Gastrocnemius medialis (tissue), 4 donors: ENCODE results near the gene SAP25. TPM values are rescaled to one million over a fixed set of nuclear protein-coding genes. Genes with fewer than 3 reads are reported as not detected.
"Not testable (repeated sequence)": the region's sequence is repeated elsewhere in the genome, so short reads cannot be mapped to it uniquely, and the experiment has no call there.

Source experiments
- ATAC-seq, 2 donors: fragments of 150-250 bp; one replicate each; pipeline ENCODE4 v1.9.1; 2016
- DNase-seq, 2 donors: peaks; one replicate each; pipeline ENCODE4 v3.0.0-alpha.2; 2019
- H3K27ac ChIP-seq, 4 donors: fragments of 200-600 bp; sonication (generic); 1 replicate in 1 of 4; 2 replicates in 3 of 4; pipeline ENCODE4 v1.5.1; 2016 to 2018; ENCODE audit warnings: mild to moderate bottlenecking in 2 of 4, moderate library complexity in 1 of 4
- H3K27me3 ChIP-seq, 3 donors: fragments of 200-600 bp; sonication (generic) in 2 of 3; 1 replicate in 1 of 3; 2 replicates in 2 of 3; pipeline versions ENCODE4 v1.5.1 to v1.6.0; 2016 to 2019; ENCODE audit warnings: mild to moderate bottlenecking in 1 of 3, moderate library complexity in 1 of 3
- H3K36me3 ChIP-seq, 2 donors: fragments of 200-600 bp; sonication (generic) in 1 of 2; one replicate each; pipeline ENCODE4 v1.5.1; 2017 to 2018
- H3K4me1 ChIP-seq, 2 donors: fragments of 200-600 bp; sonication (generic) in 1 of 2; one replicate each; pipeline ENCODE4 v1.5.1; 2016 to 2017; ENCODE audit warnings: mild to moderate bottlenecking in 2 of 2
- H3K4me3 ChIP-seq, 4 donors: fragments of 200-600 bp; sonication (generic) in 3 of 4; 1 replicate in 1 of 4; 2 replicates in 3 of 4; pipeline ENCODE4 v1.5.1; 2016 to 2019; ENCODE audit warnings: mild to moderate bottlenecking in 2 of 4
- H3K9me3 ChIP-seq, 3 donors: fragments of 200-600 bp; sonication (generic) in 2 of 3; 1 replicate in 1 of 3; 2 replicates in 2 of 3; pipeline ENCODE4 v1.5.1; 2016 to 2019
- POLR2A ChIP-seq, 2 donors: fragments of 450-650 bp; IDR thresholded peaks; one replicate each; pipeline ENCODE4 v1.6.1; 2017; ENCODE audit warnings: antibody characterized with exemption in 2 of 2, mild to moderate bottlenecking in 2 of 2, moderate library complexity in 2 of 2
- in situ Hi-C, 4 donors: fragments of 200-750 bp; cut with MboI; loops; one replicate each; pipeline versions ENCODE4 v1.15.0 to v1.8.0; 2017; ENCODE audit warnings: low sequenced_read_pairs in 4 of 4
- intact Hi-C: fragments of 100-400 bp; cut with DNase I; formaldehyde crosslinking; loops from one replicate; pipeline ENCODE4 v1.15.1; 2023; ENCODE audit warnings: low total_unique reads
- total RNA-seq, 4 donors: library from RNA; depleted of rRNA; stranded (reverse); fragments of >200 nt; gene quantifications; one replicate each; pipeline versions ENCODE4 v1.1.0 to v1.2.3, GENCODE V29; 2016
- TF ChIP-seq, protein P1 (sequence below), 5 experiments: fragments of 450-650 bp in 3 of 5; fragments of 200-600 bp in 2 of 5; sonication (generic) in 2 of 5; IDR thresholded peaks in 4 of 5; conservative IDR thresholded peaks in 1 of 5; 1 replicate in 4 of 5; 2 replicates in 1 of 5; pipeline ENCODE4 v1.5.1; 2016 to 2019; ENCODE audit warnings: antibody characterized with exemption in 5 of 5, mild to moderate bottlenecking in 3 of 5, moderate library complexity in 3 of 5

The SAP25 gene
- total RNA-seq, 4 donors from 2014 or later = 0.49 TPM; not detected in 3

DNA sequence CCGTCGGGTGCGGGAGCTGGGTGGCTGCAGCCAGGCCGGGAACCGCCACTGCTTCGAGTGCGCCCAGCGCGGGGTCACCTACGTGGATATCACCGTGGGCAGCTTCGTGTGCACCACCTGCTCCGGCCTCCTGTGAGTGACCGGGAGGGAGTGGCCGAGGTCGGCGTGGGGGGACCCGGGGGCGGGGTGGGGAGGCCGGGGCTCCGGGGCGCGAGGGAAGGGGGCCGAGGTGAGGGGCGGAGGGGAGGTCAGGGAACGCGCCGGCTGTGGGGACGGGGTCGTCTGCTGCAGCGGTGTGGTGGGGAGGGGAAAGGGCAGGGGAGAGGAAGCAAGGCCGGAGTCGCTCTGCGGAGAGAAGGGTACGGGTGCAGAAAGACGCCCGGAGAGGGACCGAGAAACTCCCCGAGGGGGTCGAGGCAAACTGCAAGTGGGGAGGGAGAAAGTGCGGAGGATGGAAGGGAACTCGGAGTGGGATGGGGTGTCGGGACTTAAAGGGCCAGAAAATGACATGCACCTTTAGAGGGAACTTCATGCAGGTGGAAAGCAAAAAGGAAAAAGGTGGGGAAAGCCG lies 34.2 kb downstream of the SAP25 start:
- intact Hi-C loops = loop anchor here (2.0 kb wide), 2 partner anchors 61 to 111 kb away; partner anchors contain the start of genes MEPCE, TSC22D4 and ZCWPW1
- TF ChIP-seq POLR2A (IDR thresholded peaks at IDR 0.05) = no peak
- TF ChIP-seq, protein P1, sequence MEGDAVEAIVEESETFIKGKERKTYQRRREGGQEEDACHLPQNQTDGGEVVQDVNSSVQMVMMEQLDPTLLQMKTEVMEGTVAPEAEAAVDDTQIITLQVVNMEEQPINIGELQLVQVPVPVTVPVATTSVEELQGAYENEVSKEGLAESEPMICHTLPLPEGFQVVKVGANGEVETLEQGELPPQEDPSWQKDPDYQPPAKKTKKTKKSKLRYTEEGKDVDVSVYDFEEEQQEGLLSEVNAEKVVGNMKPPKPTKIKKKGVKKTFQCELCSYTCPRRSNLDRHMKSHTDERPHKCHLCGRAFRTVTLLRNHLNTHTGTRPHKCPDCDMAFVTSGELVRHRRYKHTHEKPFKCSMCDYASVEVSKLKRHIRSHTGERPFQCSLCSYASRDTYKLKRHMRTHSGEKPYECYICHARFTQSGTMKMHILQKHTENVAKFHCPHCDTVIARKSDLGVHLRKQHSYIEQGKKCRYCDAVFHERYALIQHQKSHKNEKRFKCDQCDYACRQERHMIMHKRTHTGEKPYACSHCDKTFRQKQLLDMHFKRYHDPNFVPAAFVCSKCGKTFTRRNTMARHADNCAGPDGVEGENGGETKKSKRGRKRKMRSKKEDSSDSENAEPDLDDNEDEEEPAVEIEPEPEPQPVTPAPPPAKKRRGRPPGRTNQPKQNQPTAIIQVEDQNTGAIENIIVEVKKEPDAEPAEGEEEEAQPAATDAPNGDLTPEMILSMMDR (IDR thresholded peaks at IDR 0.05 in 4 of 5, conservative IDR thresholded peaks at IDR 0.05 in 1 of 5) = no peak
- no peak for DNase-seq
- H3K4me1 ChIP-seq = peaks cover 12 to 26% of the 10 kb centered on the region in 2 donors
- H3K4me3 ChIP-seq = peak overlapping the region; percentile 74 to 97 (median 82)
- no peak for ATAC-seq
- H3K27ac ChIP-seq = peak overlapping the region; percentile 60 to 85 (median 80)
- H3K36me3 ChIP-seq = no peaks in the 10 kb centered on the region
- no peaks in the 10 kb centered on the region for H3K9me3 ChIP-seq
- in situ Hi-C loops = loop anchor here in 1 of 4 donors (5.0 kb wide), 1 partner anchor 62 kb away; the partner anchor contains the start of gene TSC22D4
- H3K27me3 ChIP-seq = no peaks in the 10 kb centered on the region

- H3K4me3 ChIP-seq = peak within 1 kb of the TSS; percentile 74 to 97 (median 82)
- intact Hi-C loops = loop anchor here (1.0 to 2.0 kb wide), 4 partner anchors 47 to 134 kb away; partner anchors contain the start of genes FBXO24, GNB2, LRCH4 and MEPCE
Measured at GRCh38 chr7:100538654-100539435, 34.9 kb downstream of the SAP25 start, which contains the start of gene AGFG2. AGFG2 (plus strand) TSS chr7:100539203; CDS start chr7:100539347, 144 bp downstream.

DNA sequence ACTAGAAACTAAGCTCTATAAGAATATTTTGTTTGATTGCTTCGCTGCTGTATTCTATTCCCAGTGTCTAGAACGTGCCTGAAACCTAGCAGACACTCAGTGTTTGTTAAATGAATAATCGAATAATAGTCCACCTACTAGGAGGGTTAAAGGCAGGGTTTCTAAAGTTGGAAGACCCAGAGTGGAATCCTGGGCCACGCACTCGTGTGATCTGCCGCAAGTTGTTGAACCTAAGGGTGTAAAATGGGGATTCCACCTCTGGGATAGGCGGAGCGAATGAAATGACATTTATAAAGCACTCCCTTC lies 35.4 kb downstream of the SAP25 start:
- Histone ChIP-seq H3K9me3 (no peaks in the 10 kb centered on the region), H3K27ac (peak overlapping the region; percentile 33 to 70 (median 57)), H3K27me3 (no peaks in the 10 kb centered on the region), H3K36me3 (no peaks in the 10 kb centered on the region), H3K4me1 (peaks cover 8 to 20% of the 10 kb centered on the region in 2 donors), H3K4me3 (peak overlapping the region; percentile 21 to 74 (median 41))
- in situ Hi-C loops (no loop called here), intact Hi-C loops (loop anchor here (1.0 to 2.0 kb wide), 4 partner anchors 48 to 135 kb away; partner anchors contain the start of genes FBXO24, GNB2, LRCH4 and MEPCE)
- DNase-seq (no peak), ATAC-seq (no peak)
- TF ChIP-seq, protein P1 (IDR thresholded peaks at IDR 0.05 in 4 of 5, conservative IDR thresholded peaks at IDR 0.05 in 1 of 5) = no peak
- TF ChIP-seq POLR2A (IDR thresholded peaks at IDR 0.05) = no peak

More at GRCh38 chr7:100538654-100539435, 34.9 kb downstream of the SAP25 start, which contains the start of gene AGFG2:
- in situ Hi-C loops = no loop called here
- ATAC-seq (peak; percentile 98), DNase-seq (peak; percentile 100)
- Histone ChIP-seq H3K36me3 (no peaks in the 10 kb centered on the region), H3K4me1 (peaks cover 8 to 20% of the 10 kb centered on the region in 2 donors), H3K9me3 (no peaks in the 10 kb centered on the region), H3K27me3 (no peaks in the 10 kb centered on the region), H3K27ac (peak within 1 kb of the TSS; percentile 60 to 85 (median 80))
- TF ChIP-seq, protein P1 (IDR thresholded peaks at IDR 0.05 in 4 of 5, conservative IDR thresholded peaks at IDR 0.05 in 1 of 5) = no peak
- peak; percentile 39 to 53 for TF ChIP-seq POLR2A (IDR thresholded peaks at IDR 0.05)

DNA sequence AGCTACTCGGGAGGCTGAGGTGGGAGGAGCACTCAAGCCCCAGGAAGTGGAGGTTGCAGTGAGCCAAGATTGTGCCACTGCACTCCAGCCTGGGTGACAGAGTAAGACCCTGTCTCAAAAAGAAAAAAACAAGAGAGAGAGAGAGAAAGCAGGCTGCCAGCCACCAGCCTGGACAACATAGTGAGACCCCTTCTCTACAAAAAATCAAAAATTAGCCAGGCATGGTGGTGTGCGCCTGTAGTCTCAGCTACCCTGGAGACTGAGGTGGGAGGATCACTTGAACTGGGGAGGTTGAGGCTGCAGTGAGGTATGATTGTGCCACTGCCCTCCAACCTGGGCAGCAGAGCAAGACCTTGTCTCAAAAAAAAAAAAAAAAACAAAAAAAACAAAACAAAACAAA lies 37.0 kb downstream of the SAP25 start:
- ATAC-seq, H3K4me3 ChIP-seq, in situ Hi-C loops, H3K9me3 ChIP-seq, H3K36me3 ChIP-seq, DNase-seq, H3K27ac ChIP-seq, intact Hi-C loops, H3K27me3 ChIP-seq: not testable (repeated sequence)
- H3K4me1 ChIP-seq = peaks cover 8 to 20% of the 10 kb centered on the region in 2 donors

DNA sequence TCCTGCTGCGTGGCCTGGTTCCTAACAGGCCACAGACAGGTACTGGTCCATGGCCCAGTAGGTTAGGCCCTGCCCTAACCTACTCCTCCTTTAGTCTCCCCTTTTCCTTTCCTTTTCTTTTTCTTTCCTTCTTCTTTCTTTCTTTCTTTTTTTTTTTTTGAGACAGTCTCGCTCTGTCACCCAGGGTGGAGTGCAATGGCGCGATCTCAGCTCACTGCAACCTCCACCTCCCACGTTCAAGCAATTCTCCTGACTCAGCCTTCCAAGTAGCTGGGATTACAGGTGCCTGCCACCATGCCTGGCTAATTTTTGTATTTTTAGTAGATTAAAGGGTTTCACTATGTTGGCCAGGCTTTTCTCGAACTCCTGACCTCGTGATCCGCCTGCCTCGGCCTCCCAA lies 37.7 kb downstream of the SAP25 start:
- DNase-seq, in situ Hi-C loops, H3K4me3 ChIP-seq, H3K36me3 ChIP-seq, ATAC-seq, intact Hi-C loops, H3K27ac ChIP-seq, H3K27me3 ChIP-seq, H3K9me3 ChIP-seq: not testable (repeated sequence)
- H3K4me1 ChIP-seq = peaks cover 8 to 20% of the 10 kb centered on the region in 2 donors
